Activated CD4-positive, alpha-beta T cell treated with anti-CD3 and anti-CD28 coated beads, Interleukin-2, Interleukin-6, amounts not matched to agents 100 ng/mL and 50 ng/mL, durations not matched to agents 16 hours and 8 hours (primary cell): Measurements from ENCODE around the gene LDLRAD4.

Experiments used
- DNase-seq: peaks from one replicate; pipeline ENCODE4 v3.0.0-alpha.2; 2020

The LDLRAD4 gene

GRCh38 chr18:13440277-13441248 is 222.0 kb downstream of the LDLRAD4 start:
- DNase-seq: no peak

GRCh38 chr18:13441736-13442135 is 223.2 kb downstream of the LDLRAD4 start:
- no peak for DNase-seq

- DNase-seq: no peak
These were observed 223.9 kb downstream of the LDLRAD4 start for GRCh38 chr18:13442451-13442850.

GRCh38 chr18:13443552-13443951 is 225.0 kb downstream of the LDLRAD4 start:
- no peak for DNase-seq

DNA sequence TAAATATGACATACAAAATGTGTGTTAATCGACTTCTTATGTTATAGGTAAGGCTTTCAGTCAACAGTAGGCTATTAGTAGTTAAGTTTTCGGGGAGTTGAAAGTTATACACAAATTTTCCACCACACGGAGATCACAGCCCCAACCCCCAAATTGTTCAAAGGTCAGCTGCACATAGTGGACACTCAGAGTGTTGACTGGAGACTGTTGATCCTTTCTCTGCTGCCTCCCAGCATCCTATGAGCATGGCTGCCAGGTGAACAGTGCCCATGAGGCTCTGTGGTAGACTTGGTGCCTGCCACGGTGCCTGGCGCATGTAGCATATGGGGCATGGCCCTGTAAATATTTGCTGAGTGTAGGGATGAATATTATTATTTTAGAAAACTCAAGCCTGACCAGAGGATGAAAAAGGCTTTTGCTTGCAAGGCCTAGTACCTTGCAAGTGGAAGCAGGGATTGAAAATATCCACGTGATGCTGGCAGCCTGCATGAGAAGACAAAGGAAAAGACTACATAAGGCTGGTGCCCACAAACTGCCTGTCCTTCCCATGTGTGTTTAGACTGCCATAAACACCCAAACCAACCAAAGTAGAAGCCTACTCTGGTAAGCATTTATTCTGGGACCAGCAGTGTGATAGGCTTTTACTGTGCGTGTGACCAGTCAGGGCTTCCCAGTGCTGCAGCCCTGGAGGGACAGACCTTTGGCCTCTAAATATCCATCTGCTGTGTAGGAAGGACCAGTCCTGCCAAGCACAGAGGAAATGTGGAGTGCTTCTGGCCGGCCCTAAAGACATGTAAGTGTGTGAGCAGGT is 226.1 kb downstream of the LDLRAD4 start:
- DNase-seq: no peak

GRCh38 chr18:13445241-13445897 is 226.8 kb downstream of the LDLRAD4 start:
- DNase-seq: no peak

DNA sequence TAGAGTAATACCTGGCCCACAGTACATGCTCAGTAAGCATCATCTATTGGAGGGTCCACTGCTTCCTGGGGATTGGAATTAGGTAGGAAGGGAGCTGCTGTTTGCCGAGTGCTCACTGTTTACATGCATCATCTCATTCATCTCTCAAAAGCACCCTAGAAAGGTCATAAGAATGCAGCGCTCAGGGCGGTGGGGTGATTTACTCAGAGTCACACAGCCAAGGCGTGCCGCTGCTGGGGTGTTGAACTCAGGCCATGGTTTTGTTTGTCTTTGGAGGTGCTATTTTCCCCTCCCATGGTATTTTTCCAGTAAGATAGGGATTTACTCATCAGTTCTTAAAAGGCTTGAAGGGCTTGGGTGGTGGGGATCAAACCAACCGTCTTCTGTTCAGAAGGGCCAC is 227.5 kb downstream of the LDLRAD4 start:
- no peak for DNase-seq

- peak; percentile 62 for DNase-seq
These were observed 228.3 kb downstream of the LDLRAD4 start for GRCh38 chr18:13446610-13447461.

- no peak for DNase-seq
These were observed 229.2 kb downstream of the LDLRAD4 start for GRCh38 chr18:13447621-13448334.

DNA sequence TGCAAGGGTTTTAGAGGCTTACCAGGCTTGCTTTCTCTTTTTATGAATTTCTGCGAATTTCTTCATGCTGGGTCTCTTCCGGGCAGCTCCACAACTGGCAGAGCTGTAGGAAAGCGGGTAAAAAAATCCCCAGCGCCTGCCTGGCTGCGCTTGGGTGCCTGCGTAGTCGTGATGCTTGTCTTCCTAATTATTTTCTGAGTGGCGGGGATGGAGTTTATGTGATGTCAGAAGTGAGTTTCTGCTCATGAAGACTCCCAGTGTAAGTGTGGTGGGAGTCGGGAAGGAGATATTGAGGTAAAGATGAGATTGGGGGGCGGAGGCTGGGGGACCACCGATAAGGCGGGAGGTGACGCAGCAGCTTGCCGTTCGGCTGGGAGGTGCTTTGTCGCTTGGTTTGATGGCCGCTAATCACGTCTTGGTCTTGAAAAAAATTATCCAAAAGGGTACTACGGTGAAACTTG is 229.8 kb downstream of the LDLRAD4 start:
- DNase-seq: no peak

GRCh38 chr18:13449651-13450050 is 231.1 kb downstream of the LDLRAD4 start:
- no peak for DNase-seq

GRCh38 chr18:13450289-13451212 is 232.0 kb downstream of the LDLRAD4 start:
- no peak for DNase-seq

- no peak for DNase-seq
These were observed 232.6 kb downstream of the LDLRAD4 start for GRCh38 chr18:13451213-13451540.

DNA sequence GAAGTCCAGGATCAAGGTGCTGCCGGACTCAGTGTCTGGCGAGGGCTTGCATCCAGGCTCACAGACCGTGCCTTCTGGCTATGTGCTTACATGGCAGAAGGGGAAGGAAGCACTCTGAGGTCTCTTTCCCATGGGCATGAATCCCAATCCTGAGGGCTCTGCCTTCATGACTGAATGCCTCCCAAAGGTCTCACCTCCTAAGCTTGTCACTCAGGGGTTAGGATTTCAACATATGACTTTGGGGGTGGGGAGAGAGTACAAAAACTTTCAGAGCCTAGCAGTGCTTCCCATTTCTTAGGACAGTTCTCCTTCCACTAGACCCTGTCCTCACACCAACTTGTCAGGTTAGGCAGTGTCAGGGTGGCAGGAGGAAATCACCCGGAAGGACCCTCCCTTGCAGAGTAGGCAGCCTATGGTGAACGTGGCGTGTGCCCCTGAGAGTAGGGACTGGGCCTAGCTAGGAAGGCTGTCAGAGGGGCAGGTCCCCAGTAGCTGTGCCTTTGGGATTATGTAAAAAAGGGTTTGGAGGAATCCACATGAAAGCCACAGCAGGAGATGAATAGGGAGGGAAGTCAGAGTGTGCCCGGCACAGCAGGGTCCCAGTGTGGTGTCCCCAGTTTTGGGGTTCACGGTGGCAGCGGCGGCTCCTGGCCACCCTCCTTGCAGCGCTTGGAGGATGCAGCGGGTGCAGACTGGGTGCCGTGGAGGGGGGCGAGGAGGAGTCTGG is 233.3 kb downstream of the LDLRAD4 start:
- no peak for DNase-seq

- no peak for DNase-seq
These were observed 233.8 kb downstream of the LDLRAD4 start for GRCh38 chr18:13452388-13452811.

- DNase-seq: no peak
These were observed 234.5 kb downstream of the LDLRAD4 start for GRCh38 chr18:13452871-13453680.

GRCh38 chr18:13453714-13454113 is 235.2 kb downstream of the LDLRAD4 start:
- no peak for DNase-seq

GRCh38 chr18:13454363-13455150 is 236.0 kb downstream of the LDLRAD4 start:
- no peak for DNase-seq
